Sigmoid colon (tissue), 7 donors: ENCODE results near the gene PCGF1. TPM values are rescaled to one million over a fixed set of nuclear protein-coding genes. Genes with fewer than 3 reads are reported as not detected.

Experiments used
- DNase-seq: peaks from one replicate; pipeline ENCODE4 v3.0.0-alpha.2; 2019
- H3K27ac ChIP-seq, 4 donors: fragments of 200-600 bp; sonication (generic); one replicate each; pipeline ENCODE4 v1.5.1; 2016 to 2019; ENCODE audit warnings: mild to moderate bottlenecking in 1 of 4
- H3K27me3 ChIP-seq, 3 donors: fragments of 200-600 bp; sonication (generic); one replicate each; pipeline ENCODE4 v1.5.1; 2019; ENCODE audit warnings: mild to moderate bottlenecking in 1 of 3
- H3K36me3 ChIP-seq, 4 donors: fragments of 200-600 bp; sonication (generic); one replicate each; pipeline ENCODE4 v1.5.1; 2016 to 2019
- H3K4me1 ChIP-seq, 4 donors: fragments of 200-600 bp; sonication (generic); one replicate each; pipeline ENCODE4 v1.5.1; 2017 to 2019
- H3K4me3 ChIP-seq, 4 donors: fragments of 200-600 bp; sonication (generic); one replicate each; pipeline ENCODE4 v1.5.1; 2017 to 2019; ENCODE audit warnings: mild to moderate bottlenecking in 2 of 4, moderate library complexity in 1 of 4
- H3K9me3 ChIP-seq, 4 donors: fragments of 200-600 bp in 3 of 4; sonication (generic) in 3 of 4; one replicate each; pipeline versions ENCODE4 v1.5.1 to v1.6.1; 2013 to 2019
- EP300 ChIP-seq, 4 donors: sonication (generic); formaldehyde crosslinking; IDR thresholded peaks; one replicate each; pipeline ENCODE4 v1.6.1; 2017; ENCODE audit warnings: antibody characterized with exemption in 4 of 4
- POLR2A ChIP-seq, 2 donors: fragments of 450-650 bp; IDR thresholded peaks; one replicate each; pipeline ENCODE4 v1.6.1; 2016; ENCODE audit warnings: antibody characterized with exemption in 2 of 2, mild to moderate bottlenecking in 2 of 2, moderate library complexity in 2 of 2
- POLR2AphosphoS5 ChIP-seq, 4 donors: sonication (generic); formaldehyde crosslinking; IDR thresholded peaks; one replicate each; pipeline ENCODE4 v1.6.1; 2017; ENCODE audit warnings: antibody characterized with exemption in 4 of 4
- WGBS, 2 donors: extraction: QIAGEN DNeasy Blood & Tissue Kit; methylation state at CpG; one replicate each; pipeline ENCODE4 v1.1.7; 2013; 5-methylcytosine and 5-hydroxymethylcytosine counted together
- intact Hi-C: fragments of 100-400 bp; cut with DNase I; formaldehyde crosslinking; loops from one replicate; pipeline ENCODE4 v1.15.1; 2023
- polyA plus RNA-seq, 3 donors: library from polyadenylated mRNA; stranded (reverse); fragments of 200-250 nt; gene quantifications; one replicate each; pipeline ENCODE4 v1.2.3, GENCODE V29; 2013
- total RNA-seq, 4 donors: library from RNA; depleted of rRNA; stranded (reverse); fragments of >200 nt; gene quantifications; one replicate each; pipeline ENCODE4 v1.1.0, GENCODE V29; 2016
- TF ChIP-seq, protein P1 (sequence below), 4 experiments: fragments of 450-650 bp in 3 of 4; fragments of 200-600 bp in 1 of 4; IDR thresholded peaks; one replicate each; pipeline ENCODE4 v1.5.1; 2016 to 2019; ENCODE audit warnings: antibody characterized with exemption in 4 of 4, mild to moderate bottlenecking in 3 of 4, moderate library complexity in 2 of 4
- donor health status: healthy with polysubstance abuse.
- donor health status: Bipolar disorder and iron deficiency.
- donor health status: healthy.

The PCGF1 gene
- total and polyA plus RNA-seq, 7 donors: 8.9 to 22.8 (median 15.7) TPM

DNA sequence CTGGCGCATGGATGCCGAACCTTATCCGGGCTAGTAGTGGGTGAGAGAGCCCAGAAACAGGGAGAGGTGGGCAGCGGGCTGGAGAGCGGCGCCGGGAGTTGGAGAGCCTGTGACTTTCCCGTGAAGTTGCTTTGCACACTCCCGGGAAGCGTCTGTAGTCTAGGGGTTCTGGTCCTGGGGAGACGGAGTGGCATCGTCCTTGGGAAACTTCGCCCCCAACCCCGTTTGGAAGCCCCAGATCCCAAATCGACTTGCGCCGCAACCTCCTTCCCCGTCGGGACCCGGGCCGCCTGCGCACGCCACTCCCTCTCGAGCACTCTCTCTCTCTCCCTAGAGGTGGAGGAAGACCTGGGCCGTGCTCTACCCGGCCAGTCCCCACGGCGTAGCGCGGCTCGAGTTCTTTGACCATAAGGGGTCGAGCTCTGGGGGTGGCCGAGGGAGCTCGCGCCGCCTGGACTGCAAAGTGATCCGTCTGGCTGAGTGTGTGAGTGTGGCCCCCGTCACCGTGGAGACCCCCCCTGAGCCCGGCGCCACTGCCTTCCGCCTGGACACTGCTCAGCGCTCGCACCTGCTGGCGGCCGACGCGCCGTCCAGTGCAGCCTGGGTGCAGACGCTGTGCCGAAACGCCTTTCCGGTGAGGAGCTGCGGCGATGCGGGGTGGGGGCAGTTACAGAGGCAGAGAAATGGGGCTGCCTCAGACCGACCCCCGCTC is 47.5 kb upstream of the PCGF1 start:
- intact Hi-C loops: loop anchor here (1.0 to 2.0 kb wide), 4 partner anchors 26 to 72 kb away; partner anchors contain the start of genes AUP1, CCDC142, HTRA2 and PCGF1
- H3K36me3 ChIP-seq: no peaks in the 10 kb centered on the region

DNA sequence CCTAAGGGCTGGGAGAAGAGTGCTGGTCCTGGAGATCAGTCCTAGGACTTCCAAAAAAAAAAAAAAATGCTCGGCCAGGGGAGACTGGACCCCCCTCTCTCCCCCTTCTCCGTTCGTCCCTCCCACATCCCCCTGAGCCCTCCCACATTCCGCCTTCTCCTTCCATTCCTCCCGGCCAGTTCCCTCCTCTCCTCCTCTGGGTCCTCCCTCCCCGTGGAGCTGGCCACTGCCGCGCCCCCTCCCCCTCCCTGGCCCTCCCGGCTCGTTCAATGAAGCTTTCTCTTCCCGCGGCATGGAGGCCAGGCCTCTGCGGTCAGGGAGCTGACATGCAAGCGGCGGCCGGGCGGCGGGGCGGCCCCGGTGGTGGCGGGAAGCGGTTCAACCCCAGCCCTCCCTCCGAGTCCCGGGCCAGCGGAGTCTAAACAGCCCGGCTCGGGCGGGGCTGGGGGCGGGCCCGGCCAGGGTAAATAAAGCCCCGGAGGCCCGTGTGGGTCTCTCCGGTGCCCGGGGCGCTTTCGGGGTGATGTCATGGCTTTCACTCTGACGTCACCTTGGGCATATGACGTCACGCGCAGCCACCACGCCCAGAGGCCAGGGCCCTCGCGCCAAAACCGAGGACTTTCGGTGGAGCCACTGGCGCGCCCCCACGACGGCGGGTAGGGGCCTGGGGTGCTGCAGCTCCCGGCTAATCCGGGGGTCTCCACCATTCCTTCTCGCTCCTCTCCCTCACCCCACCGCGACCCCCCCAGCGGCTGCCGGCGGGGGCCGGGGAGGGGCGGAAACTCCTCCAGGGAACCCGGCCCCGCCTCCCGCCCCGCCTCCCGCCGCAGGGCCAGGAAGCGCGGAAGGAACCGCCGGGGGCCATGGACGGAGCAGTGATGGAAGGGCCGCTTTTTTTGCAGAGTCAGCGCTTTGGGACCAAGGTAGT is 46.7 kb upstream of the PCGF1 start, which contains the start of the genes DOK1 and LOXL3:
Gene DOK1 (plus strand): TSS at position 829 of the 928 bp plus-strand sequence. CDS start 35 bp downstream, at position 864.
Gene LOXL3 (minus strand): TSS at position 51 of the 928 bp plus-strand sequence. CDS start 1,308 bp downstream, outside the sequence.
- Histone ChIP-seq H3K27me3 (no peaks in the 10 kb centered on the region), H3K36me3 (no peaks in the 10 kb centered on the region), H3K4me3 (peak within 1 kb of the TSS; percentile 57 to 79 (median 68)), H3K27ac (peak within 1 kb of the TSS; percentile 88 to 92 (median 89)), H3K9me3 (no peaks in the 10 kb centered on the region), H3K4me1 (peaks cover 0 to 27% (median 22%) of the 10 kb centered on the region in 4 donors)
- TF ChIP-seq, protein P1, sequence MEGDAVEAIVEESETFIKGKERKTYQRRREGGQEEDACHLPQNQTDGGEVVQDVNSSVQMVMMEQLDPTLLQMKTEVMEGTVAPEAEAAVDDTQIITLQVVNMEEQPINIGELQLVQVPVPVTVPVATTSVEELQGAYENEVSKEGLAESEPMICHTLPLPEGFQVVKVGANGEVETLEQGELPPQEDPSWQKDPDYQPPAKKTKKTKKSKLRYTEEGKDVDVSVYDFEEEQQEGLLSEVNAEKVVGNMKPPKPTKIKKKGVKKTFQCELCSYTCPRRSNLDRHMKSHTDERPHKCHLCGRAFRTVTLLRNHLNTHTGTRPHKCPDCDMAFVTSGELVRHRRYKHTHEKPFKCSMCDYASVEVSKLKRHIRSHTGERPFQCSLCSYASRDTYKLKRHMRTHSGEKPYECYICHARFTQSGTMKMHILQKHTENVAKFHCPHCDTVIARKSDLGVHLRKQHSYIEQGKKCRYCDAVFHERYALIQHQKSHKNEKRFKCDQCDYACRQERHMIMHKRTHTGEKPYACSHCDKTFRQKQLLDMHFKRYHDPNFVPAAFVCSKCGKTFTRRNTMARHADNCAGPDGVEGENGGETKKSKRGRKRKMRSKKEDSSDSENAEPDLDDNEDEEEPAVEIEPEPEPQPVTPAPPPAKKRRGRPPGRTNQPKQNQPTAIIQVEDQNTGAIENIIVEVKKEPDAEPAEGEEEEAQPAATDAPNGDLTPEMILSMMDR (IDR thresholded peaks at IDR 0.05): no peak
- TF ChIP-seq POLR2AphosphoS5 (IDR thresholded peaks at IDR 0.05) (peak; percentile 20 to 74 (median 49)), EP300 (IDR thresholded peaks at IDR 0.05) (peak in 1 of 4 donors; percentile 37), POLR2A (IDR thresholded peaks at IDR 0.05) (peak in 1 of 2 donors; percentile 31)
- intact Hi-C loops: loop anchor here (1.0 to 2.0 kb wide), 4 partner anchors 25 to 71 kb away; partner anchors contain the start of genes AUP1, CCDC142, HTRA2 and PCGF1
- 1 to 2% methylated on average over 73 of the region's 73 CpGs for WGBS, 2 donors
- DNase-seq: peak; percentile 94

More for the DNA sequence above, 47.5 kb upstream of the PCGF1 start:
- Histone ChIP-seq H3K9me3 (no peaks in the 10 kb centered on the region), H3K27me3 (no peaks in the 10 kb centered on the region), H3K4me1 (peaks cover 0 to 20% (median 15%) of the 10 kb centered on the region in 4 donors), H3K4me3 (peak overlapping the region; percentile 57 to 79 (median 68)), H3K27ac (peak overlapping the region; percentile 88 to 92 (median 89))
- WGBS, 2 donors: 1 to 2% methylated on average over 58 of the region's 58 CpGs
- TF ChIP-seq, protein P1 (IDR thresholded peaks at IDR 0.05): no peak
- TF ChIP-seq POLR2AphosphoS5 (IDR thresholded peaks at IDR 0.05): no peak
- no peak for TF ChIP-seq EP300 (IDR thresholded peaks at IDR 0.05)
- DNase-seq: peak; percentile 82

DNA sequence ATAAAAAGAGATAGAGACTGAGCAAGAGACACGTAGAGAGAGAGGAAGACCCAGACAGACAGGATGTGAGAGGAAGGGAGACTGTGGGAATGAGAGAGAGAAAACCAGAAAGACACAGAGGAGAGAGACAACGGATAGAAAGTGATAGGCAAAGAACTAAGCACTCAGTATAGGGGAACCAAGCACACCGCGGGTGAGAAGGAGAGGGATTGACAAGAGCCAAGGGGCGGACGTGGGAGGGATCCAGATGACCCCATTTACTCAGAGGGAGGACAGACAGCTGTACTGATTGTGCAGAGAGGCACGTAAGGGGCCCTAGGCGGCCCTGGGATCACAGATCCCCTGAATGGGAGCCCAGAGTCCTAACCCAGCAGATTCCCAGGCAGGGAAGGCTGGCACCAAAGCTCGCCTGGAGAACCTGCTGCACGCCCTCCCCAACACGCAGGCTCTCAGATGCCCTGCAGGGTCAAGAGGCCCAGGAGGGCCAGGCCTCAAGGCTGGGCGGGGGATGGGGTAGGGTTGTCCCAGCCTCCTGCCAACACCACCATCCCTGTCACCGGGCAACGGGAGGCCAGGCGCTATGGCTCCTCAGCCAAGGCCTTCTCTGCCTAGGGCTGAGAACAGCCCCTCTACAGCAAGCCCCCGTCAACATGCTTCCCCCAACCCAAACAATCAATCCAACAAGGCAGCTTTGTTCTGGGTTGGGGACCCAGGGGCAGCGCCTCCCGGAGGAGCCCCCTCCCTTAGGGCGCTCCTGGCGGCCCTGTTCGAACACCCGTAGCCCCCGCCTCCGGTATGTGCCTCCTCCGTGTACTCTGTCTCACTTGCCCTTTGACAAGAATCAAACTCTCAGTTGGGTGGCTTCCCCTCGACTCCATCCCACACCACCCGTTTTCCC is 45.7 kb upstream of the PCGF1 start:
- H3K4me3 ChIP-seq: peak overlapping the region; percentile 57 to 79 (median 68)
- 74% methylated on average over 27 of the region's 27 CpGs for WGBS, 2 donors
- no peaks in the 10 kb centered on the region for H3K27me3 ChIP-seq
- intact Hi-C loops: no loop called here
- H3K9me3 ChIP-seq: no peaks in the 10 kb centered on the region
- peak; percentile 75 for DNase-seq
- peaks cover 0 to 35% (median 26%) of the 10 kb centered on the region in 4 donors for H3K4me1 ChIP-seq
- no peak for TF ChIP-seq EP300 (IDR thresholded peaks at IDR 0.05)
- no peak for TF ChIP-seq POLR2A (IDR thresholded peaks at IDR 0.05)
- no peaks in the 10 kb centered on the region for H3K36me3 ChIP-seq
- H3K27ac ChIP-seq: peak overlapping the region; percentile 88 to 92 (median 89)

DNA sequence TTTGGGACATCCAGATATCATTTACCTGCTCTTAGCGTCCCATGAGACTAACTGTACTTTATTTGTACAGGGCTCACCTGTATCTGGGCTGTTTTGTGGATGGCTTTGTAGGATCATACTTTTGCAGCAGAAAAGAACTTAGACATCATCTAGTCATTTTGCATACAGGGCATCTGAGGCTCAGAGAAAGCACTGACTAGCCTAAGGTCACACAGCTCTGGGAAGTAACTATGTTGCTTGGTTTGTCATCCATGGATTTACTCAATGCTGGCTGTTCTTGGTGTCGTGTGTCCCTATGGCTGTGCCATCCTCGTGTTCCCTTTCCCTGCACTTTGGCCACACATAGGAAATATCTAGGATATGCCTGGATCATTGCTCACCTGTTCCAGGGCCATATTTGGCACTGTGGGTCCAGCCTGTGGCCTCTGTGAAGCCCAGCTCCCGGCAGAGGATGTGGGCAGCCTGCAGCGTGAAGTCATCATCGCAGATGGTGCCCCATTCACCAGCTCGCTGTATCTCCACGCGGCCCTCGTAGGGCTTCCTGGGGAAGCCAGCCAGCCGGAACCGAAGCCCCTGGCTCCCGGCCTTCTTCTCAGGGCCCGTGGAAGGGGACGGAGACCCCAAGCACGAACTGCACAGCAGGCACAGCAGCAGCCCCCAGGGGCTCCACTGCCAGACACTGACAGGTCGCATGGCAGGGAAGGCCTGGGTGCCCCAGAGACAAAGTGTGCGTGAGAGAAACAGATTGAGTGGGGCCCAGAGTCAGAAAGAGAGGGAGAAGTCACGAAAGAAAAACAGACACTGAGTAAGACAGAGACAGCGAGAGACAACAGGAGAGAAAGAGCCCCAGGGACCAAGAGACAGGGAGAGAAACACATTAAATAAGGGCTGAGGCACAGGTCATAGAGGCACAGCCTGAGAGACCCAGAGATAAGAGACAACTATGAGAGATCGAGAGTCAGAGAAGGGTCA is 44.7 kb upstream of the PCGF1 start:
- peak overlapping the region in 2 of 4 donors; percentile 66 to 71 for H3K4me3 ChIP-seq
- TF ChIP-seq, protein P1 (IDR thresholded peaks at IDR 0.05): no peak
- no peak for TF ChIP-seq POLR2A (IDR thresholded peaks at IDR 0.05)
- no peaks in the 10 kb centered on the region for H3K36me3 ChIP-seq
- no peaks in the 10 kb centered on the region for H3K27me3 ChIP-seq
- intact Hi-C loops: no loop called here
- peaks cover 0 to 37% (median 26%) of the 10 kb centered on the region in 4 donors for H3K4me1 ChIP-seq
- peak overlapping the region; percentile 88 to 92 (median 89) for H3K27ac ChIP-seq
- no peak for DNase-seq
- H3K9me3 ChIP-seq: no peaks in the 10 kb centered on the region
- WGBS, 2 donors: 75 to 90% methylated on average over 21 of the region's 21 CpGs
